GM23338 (cell line): ENCODE results near the gene RIIAD1. TPM values are rescaled to one million over a fixed set of nuclear protein-coding genes. Genes with fewer than 3 reads are reported as not detected.

Source experiments
- ATAC-seq: fragments of 200-7000 bp; cut with Tn5 transposase; 3 replicates; pipeline ENCODE4 v1.9.1; 2020
- DNase-seq: peaks from one replicate; pipeline ENCODE4 v3.0.0-alpha.2; 2015; ENCODE audit warnings: low spot score
- H2AFZ ChIP-seq: fragments of 200-600 bp; sonication (generic); 2 replicates; pipeline ENCODE4 v1.8.0; 2016; ENCODE audit warnings: antibody characterized with exemption, mild to moderate bottlenecking, moderate library complexity
- H3F3A ChIP-seq: fragments of 200-600 bp; sonication (generic); replicated peaks from 2 replicates; pipeline ENCODE4 v1.8.0; 2017; ENCODE audit warnings: antibody characterized with exemption, mixed run types, low read depth
- H3K27ac ChIP-seq: fragments of 200-600 bp; sonication (generic); 2 replicates; pipeline ENCODE4 v1.6.1; 2016; ENCODE audit warnings: low read depth
- H3K27me3 ChIP-seq: fragments of 200-600 bp; sonication (generic); 2 replicates; pipeline ENCODE4 v1.8.0; 2016; ENCODE audit warnings: mild to moderate bottlenecking, mixed run types, moderate library complexity; ENCODE audit not compliant: insufficient read depth
- H3K36me3 ChIP-seq: fragments of 200-600 bp; sonication (generic); 2 replicates; pipeline ENCODE4 v1.8.0; 2016; ENCODE audit warnings: mild to moderate bottlenecking; ENCODE audit not compliant: insufficient read depth
- H3K4me1 ChIP-seq: fragments of 200-600 bp; sonication (generic); 2 replicates; pipeline ENCODE4 v1.8.0; 2016; ENCODE audit warnings: mild to moderate bottlenecking, moderate library complexity; ENCODE audit not compliant: insufficient read depth
- H3K4me2 ChIP-seq: fragments of 200-600 bp; sonication (generic); 2 replicates; pipeline ENCODE4 v1.7.1; 2017; ENCODE audit warnings: mixed run types
- H3K4me3 ChIP-seq: fragments of 200-600 bp; sonication (generic); 2 replicates; pipeline ENCODE4 v1.6.1; 2016; ENCODE audit warnings: mixed run types
- H3K79me2 ChIP-seq: fragments of 200-600 bp; sonication (generic); replicated peaks from 2 replicates; pipeline ENCODE4 v1.8.0; 2017; ENCODE audit warnings: mild to moderate bottlenecking; ENCODE audit not compliant: insufficient read depth
- H3K9me2 ChIP-seq: fragments of 200-600 bp; sonication (generic); 2 replicates; pipeline ENCODE4 v1.8.0; 2017; ENCODE audit not compliant: insufficient read depth
- H4K20me1 ChIP-seq: fragments of 200-600 bp; sonication (generic); replicated peaks from 2 replicates; pipeline ENCODE4 v1.8.0; 2017; ENCODE audit warnings: mild to moderate bottlenecking; ENCODE audit not compliant: insufficient read depth
- H3K27ac Mint-ChIP-seq: 2 replicates; pipeline ENCODE4 v1.8.0; 2020; ENCODE audit warnings: inconsistent platforms, mild to moderate bottlenecking, moderate library complexity, mixed read lengths
- H3K27me3 Mint-ChIP-seq: 3 replicates; pipeline ENCODE4 v1.8.0; 2022; ENCODE audit warnings: low read depth, mild to moderate bottlenecking, moderate library complexity, mixed read lengths, inconsistent platforms; ENCODE audit not compliant: insufficient read depth, poor library complexity
- H3K36me3 Mint-ChIP-seq: 3 replicates; pipeline ENCODE4 v1.8.0; 2021; ENCODE audit warnings: low read depth, mild to moderate bottlenecking, inconsistent platforms, moderate library complexity, mixed read lengths
- H3K4me1 Mint-ChIP-seq: 3 replicates; pipeline ENCODE4 v1.8.0; 2020; ENCODE audit warnings: mild to moderate bottlenecking, inconsistent platforms, mixed read lengths
- H3K4me3 Mint-ChIP-seq: 3 replicates; pipeline ENCODE4 v1.8.0; 2021; ENCODE audit warnings: moderate library complexity, mild to moderate bottlenecking, inconsistent platforms, mixed read lengths
- H3K9me3 Mint-ChIP-seq: 3 replicates; pipeline ENCODE4 v1.8.0; 2020; ENCODE audit warnings: moderate library complexity, mild to moderate bottlenecking, inconsistent platforms, mixed read lengths
- CREB1 ChIP-seq: fragments of 250-450 bp; sonication (Bioruptor Pico); IDR thresholded peaks from 2 replicates; pipeline ENCODE4 v1.5.0; 2020; ENCODE audit warnings: low read depth, mild to moderate bottlenecking, moderate library complexity
- EZH2 ChIP-seq: fragments of 200-600 bp; sonication (generic); IDR thresholded peaks from one replicate; pipeline ENCODE4 v1.8.0; 2017; ENCODE audit warnings: antibody characterized with exemption, mild to moderate bottlenecking, low read depth; ENCODE audit not compliant: unreplicated experiment
- EZH2phosphoT487 ChIP-seq: fragments of 200-600 bp; sonication (generic); IDR thresholded peaks from one replicate; pipeline ENCODE4 v1.8.1; 2018; ENCODE audit warnings: antibody characterized with exemption; ENCODE audit not compliant: unreplicated experiment
- JUNB ChIP-seq: IDR thresholded peaks from one replicate; pipeline ENCODE4 v1.6.1; 2016; ENCODE audit warnings: antibody characterized with exemption; ENCODE audit not compliant: unreplicated experiment
- POLR2AphosphoS5 ChIP-seq: IDR thresholded peaks from 2 replicates; pipeline ENCODE4 v1.6.1; 2016; ENCODE audit warnings: antibody characterized with exemption, low read depth
- STAT1 ChIP-seq: IDR thresholded peaks from one replicate; pipeline ENCODE4 v1.6.1; 2016; ENCODE audit warnings: antibody characterized with exemption; ENCODE audit not compliant: unreplicated experiment
- ZNF114 ChIP-seq: fragments of 250-450 bp; sonication (Bioruptor Pico); IDR thresholded peaks from 2 replicates; pipeline ENCODE4 v1.5.0; 2020; ENCODE audit warnings: mild to moderate bottlenecking, moderate library complexity
- ZNF331 ChIP-seq: fragments of 250-450 bp; sonication (Bioruptor Pico); IDR thresholded peaks from 2 replicates; pipeline ENCODE4 v1.5.0; 2020; ENCODE audit warnings: low read depth, mild to moderate bottlenecking, moderate library complexity
- polyA plus RNA-seq: library from polyadenylated mRNA; unstranded; fragments of >200 nt; fragmentation: Nextera tagmentation; extraction: Ambion mirVana; gene quantifications from 2 replicates; pipeline ENCODE4 v1.2.1, GENCODE V29; 2016
- total RNA-seq: library from RNA; depleted of rRNA; stranded (reverse); fragments of >200 nt; shearing (Covaris generic); gene quantifications from 2 replicates; pipeline ENCODE4 v1.2.3, GENCODE V29; 2014
- TF ChIP-seq, protein P1 (sequence below): fragments of 250-450 bp; sonication (Bioruptor Pico); IDR thresholded peaks from 2 replicates; pipeline ENCODE4 v1.5.0; 2020; ENCODE audit warnings: mild to moderate bottlenecking, moderate library complexity
- TF ChIP-seq, protein P2 (sequence below): IDR thresholded peaks from one replicate; pipeline ENCODE4 v1.6.1; 2018; ENCODE audit warnings: antibody characterized with exemption; ENCODE audit not compliant: unreplicated experiment
- TF ChIP-seq, protein P3 (sequence below), 2 experiments: fragments of 200-600 bp in 1 of 2; sonication (generic) in 1 of 2; conservative IDR thresholded peaks; 2 replicates each; pipeline versions ENCODE4 v1.5.1 to v1.6.1; 2016 to 2017; ENCODE audit warnings: antibody characterized with exemption in 2 of 2, low read depth in 2 of 2, mild to moderate bottlenecking in 2 of 2, moderate library complexity in 1 of 2

Gene RIIAD1
- total and polyA plus RNA-seq, 2 experiments from 2014 or later: not detected

DNA sequence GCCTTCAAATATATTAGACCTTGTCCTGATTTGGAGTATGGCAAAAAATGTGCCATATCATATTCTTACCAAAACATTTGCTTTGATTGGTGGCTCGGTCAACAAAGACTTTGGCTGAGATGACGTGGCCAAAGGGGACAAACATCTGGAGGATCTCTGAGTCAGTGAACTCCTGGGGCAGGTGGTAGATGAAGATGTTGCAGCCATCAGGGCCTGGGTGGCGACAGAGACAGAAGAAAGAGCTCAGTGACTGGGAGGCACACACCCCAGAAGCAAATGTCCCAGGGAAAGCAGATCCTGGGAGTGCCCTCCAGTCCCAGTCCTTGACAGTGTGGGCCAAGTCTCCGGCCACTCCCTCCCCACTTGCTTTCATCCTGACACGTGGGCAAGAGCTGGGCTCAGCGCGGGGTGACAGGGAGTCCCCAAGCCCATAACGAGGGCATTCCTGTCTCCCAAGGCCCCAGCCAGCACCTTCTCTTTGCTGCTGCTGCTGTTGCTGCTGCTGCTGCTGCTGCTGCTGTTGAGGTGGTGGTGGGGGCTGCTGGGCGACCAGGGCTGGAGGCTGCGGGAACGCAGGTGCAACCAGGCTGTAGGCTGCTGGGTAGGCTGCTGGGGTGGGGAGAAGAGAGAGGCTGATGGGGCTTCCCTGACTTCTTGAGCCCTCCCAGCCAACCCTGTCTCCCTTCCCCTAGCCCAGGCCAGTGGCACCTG, 15.4 kb upstream of the RIIAD1 start (continued):
- TF ChIP-seq, protein P1, sequence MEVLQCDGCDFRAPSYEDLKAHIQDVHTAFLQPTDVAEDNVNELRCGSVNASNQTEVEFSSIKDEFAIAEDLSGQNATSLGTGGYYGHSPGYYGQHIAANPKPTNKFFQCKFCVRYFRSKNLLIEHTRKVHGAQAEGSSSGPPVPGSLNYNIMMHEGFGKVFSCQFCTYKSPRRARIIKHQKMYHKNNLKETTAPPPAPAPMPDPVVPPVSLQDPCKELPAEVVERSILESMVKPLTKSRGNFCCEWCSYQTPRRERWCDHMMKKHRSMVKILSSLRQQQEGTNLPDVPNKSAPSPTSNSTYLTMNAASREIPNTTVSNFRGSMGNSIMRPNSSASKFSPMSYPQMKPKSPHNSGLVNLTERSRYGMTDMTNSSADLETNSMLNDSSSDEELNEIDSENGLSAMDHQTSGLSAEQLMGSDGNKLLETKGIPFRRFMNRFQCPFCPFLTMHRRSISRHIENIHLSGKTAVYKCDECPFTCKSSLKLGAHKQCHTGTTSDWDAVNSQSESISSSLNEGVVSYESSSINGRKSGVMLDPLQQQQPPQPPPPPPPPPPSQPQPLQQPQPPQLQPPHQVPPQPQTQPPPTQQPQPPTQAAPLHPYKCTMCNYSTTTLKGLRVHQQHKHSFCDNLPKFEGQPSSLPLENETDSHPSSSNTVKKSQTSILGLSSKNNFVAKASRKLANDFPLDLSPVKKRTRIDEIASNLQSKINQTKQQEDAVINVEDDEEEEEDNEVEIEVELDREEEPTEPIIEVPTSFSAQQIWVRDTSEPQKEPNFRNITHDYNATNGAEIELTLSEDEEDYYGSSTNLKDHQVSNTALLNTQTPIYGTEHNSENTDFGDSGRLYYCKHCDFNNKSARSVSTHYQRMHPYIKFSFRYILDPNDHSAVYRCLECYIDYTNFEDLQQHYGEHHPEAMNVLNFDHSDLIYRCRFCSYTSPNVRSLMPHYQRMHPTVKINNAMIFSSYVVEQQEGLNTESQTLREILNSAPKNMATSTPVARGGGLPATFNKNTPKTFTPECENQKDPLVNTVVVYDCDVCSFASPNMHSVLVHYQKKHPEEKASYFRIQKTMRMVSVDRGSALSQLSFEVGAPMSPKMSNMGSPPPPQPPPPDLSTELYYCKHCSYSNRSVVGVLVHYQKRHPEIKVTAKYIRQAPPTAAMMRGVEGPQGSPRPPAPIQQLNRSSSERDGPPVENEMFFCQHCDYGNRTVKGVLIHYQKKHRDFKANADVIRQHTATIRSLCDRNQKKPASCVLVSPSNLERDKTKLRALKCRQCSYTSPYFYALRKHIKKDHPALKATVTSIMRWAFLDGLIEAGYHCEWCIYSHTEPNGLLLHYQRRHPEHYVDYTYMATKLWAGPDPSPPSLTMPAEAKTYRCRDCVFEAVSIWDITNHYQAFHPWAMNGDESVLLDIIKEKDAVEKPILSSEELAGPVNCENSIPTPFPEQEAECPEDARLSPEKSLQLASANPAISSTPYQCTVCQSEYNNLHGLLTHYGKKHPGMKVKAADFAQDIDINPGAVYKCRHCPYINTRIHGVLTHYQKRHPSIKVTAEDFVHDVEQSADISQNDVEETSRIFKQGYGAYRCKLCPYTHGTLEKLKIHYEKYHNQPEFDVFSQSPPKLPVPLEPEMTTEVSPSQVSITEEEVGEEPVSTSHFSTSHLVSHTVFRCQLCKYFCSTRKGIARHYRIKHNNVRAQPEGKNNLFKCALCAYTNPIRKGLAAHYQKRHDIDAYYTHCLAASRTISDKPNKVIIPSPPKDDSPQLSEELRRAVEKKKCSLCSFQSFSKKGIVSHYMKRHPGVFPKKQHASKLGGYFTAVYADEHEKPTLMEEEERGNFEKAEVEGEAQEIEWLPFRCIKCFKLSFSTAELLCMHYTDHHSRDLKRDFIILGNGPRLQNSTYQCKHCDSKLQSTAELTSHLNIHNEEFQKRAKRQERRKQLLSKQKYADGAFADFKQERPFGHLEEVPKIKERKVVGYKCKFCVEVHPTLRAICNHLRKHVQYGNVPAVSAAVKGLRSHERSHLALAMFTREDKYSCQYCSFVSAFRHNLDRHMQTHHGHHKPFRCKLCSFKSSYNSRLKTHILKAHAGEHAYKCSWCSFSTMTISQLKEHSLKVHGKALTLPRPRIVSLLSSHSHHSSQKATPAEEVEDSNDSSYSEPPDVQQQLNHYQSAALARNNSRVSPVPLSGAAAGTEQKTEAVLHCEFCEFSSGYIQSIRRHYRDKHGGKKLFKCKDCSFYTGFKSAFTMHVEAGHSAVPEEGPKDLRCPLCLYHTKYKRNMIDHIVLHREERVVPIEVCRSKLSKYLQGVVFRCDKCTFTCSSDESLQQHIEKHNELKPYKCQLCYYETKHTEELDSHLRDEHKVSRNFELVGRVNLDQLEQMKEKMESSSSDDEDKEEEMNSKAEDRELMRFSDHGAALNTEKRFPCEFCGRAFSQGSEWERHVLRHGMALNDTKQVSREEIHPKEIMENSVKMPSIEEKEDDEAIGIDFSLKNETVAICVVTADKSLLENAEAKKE (CRISPR knock-in tag): no peak
- TF ChIP-seq EZH2: no peak
- no peak for TF ChIP-seq POLR2AphosphoS5
- TF ChIP-seq STAT1: no peak

DNA sequence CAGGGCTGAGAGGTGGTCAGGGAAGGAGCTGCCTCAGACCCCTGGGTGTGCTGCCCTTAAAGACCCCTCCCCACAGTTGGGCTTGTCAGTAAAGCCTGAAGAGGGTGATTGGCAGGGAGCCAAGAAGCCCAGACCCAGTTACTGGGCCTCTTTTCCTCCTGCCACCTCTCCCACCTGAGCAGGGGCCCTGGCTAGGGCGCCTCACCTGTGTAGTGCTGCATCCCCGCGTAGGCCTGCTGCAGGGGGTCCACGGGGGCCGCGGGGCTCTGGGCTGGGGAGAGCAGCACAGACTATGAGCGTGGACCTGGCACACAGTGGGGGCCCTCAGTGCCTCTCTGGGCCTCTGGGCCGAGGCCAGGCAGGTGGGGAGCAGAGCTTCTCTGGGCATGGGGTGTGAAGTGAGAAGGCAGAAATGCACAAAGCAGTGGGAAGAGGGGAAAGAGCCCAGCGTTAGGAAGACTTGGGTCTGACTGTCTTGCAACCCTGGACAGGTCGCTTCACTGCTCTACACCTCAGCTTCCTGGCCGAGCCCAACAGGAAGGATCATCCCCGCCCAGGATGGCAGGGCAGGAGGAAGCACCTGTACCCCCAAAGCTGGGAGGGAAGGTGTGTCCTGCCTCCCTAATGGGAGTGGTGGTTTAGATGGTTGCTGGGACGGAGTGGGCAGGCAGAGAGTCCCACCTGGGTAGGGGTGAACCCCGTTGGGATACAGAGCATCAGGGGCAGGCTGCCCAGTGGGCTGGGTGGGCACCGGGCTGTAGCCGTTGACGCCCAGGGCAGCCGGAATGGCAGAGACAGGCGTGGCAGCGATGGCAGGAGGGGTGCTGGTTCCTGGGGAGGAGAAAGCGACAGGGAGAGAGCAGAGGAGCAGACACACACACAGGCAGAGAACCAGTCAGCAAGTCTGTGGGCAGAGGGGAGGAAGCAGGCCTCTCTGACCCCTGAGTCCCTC, 14.6 kb upstream of the RIIAD1 start:
- no peak for TF ChIP-seq EZH2phosphoT487
- TF ChIP-seq EZH2: no peak
- TF ChIP-seq JUNB: no peak
- TF ChIP-seq ZNF114 (CRISPR knock-in tag): no peak
- TF ChIP-seq, protein P2, sequence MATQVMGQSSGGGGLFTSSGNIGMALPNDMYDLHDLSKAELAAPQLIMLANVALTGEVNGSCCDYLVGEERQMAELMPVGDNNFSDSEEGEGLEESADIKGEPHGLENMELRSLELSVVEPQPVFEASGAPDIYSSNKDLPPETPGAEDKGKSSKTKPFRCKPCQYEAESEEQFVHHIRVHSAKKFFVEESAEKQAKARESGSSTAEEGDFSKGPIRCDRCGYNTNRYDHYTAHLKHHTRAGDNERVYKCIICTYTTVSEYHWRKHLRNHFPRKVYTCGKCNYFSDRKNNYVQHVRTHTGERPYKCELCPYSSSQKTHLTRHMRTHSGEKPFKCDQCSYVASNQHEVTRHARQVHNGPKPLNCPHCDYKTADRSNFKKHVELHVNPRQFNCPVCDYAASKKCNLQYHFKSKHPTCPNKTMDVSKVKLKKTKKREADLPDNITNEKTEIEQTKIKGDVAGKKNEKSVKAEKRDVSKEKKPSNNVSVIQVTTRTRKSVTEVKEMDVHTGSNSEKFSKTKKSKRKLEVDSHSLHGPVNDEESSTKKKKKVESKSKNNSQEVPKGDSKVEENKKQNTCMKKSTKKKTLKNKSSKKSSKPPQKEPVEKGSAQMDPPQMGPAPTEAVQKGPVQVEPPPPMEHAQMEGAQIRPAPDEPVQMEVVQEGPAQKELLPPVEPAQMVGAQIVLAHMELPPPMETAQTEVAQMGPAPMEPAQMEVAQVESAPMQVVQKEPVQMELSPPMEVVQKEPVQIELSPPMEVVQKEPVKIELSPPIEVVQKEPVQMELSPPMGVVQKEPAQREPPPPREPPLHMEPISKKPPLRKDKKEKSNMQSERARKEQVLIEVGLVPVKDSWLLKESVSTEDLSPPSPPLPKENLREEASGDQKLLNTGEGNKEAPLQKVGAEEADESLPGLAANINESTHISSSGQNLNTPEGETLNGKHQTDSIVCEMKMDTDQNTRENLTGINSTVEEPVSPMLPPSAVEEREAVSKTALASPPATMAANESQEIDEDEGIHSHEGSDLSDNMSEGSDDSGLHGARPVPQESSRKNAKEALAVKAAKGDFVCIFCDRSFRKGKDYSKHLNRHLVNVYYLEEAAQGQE: no peak
- TF ChIP-seq ZNF331 (CRISPR knock-in tag): no peak
- TF ChIP-seq, protein P3, sequence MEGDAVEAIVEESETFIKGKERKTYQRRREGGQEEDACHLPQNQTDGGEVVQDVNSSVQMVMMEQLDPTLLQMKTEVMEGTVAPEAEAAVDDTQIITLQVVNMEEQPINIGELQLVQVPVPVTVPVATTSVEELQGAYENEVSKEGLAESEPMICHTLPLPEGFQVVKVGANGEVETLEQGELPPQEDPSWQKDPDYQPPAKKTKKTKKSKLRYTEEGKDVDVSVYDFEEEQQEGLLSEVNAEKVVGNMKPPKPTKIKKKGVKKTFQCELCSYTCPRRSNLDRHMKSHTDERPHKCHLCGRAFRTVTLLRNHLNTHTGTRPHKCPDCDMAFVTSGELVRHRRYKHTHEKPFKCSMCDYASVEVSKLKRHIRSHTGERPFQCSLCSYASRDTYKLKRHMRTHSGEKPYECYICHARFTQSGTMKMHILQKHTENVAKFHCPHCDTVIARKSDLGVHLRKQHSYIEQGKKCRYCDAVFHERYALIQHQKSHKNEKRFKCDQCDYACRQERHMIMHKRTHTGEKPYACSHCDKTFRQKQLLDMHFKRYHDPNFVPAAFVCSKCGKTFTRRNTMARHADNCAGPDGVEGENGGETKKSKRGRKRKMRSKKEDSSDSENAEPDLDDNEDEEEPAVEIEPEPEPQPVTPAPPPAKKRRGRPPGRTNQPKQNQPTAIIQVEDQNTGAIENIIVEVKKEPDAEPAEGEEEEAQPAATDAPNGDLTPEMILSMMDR (conservative IDR thresholded peaks at IDR 0.05; ENCODE audit: low read depth in 2 of 2): no peak
- no peak for TF ChIP-seq STAT1
- no peak for TF ChIP-seq CREB1 (CRISPR knock-in tag)
- H3K4me1 ChIP-seq: no peaks in the 10 kb centered on the region; the same call in 1 of the 2 replicates
- no peaks in the 10 kb centered on the region for H3K27me3 ChIP-seq
- H3K4me2 ChIP-seq: no peak overlapping the region
- no peaks in the 10 kb centered on the region for H3F3A ChIP-seq
- H3K4me3 ChIP-seq: no peak overlapping the region
- no peak overlapping the region for H3K27ac Mint-ChIP-seq
- ATAC-seq (no peak), DNase-seq (no peak)
- no peaks in the 10 kb centered on the region for H3K36me3 ChIP-seq
- H3K27ac ChIP-seq: no peak overlapping the region
- H3K4me1 Mint-ChIP-seq: peaks cover 9% of the 10 kb centered on the region
- no peak overlapping the region for H2AFZ ChIP-seq
- no peaks in the 10 kb centered on the region for H3K9me3 Mint-ChIP-seq
- no peaks in the 10 kb centered on the region for H3K36me3 Mint-ChIP-seq
- peaks cover 4% of the 10 kb centered on the region for H3K27me3 Mint-ChIP-seq
- no peaks in the 10 kb centered on the region for H3K9me2 ChIP-seq
- H3K4me3 Mint-ChIP-seq: no peak overlapping the region
- H3K79me2 ChIP-seq: no peaks in the 10 kb centered on the region
- H4K20me1 ChIP-seq: no peaks in the 10 kb centered on the region
